Subcutaneous abdominal adipose tissue (tissue), 5 donors: Measurements from ENCODE around the gene UBA5.
"Not testable (repeated sequence)": the region's sequence is repeated elsewhere in the genome, so short reads cannot be mapped to it uniquely, and the experiment has no call there.

Experiments
- H3K27ac ChIP-seq: one replicate; pipeline ENCODE4 v1.7.0; 2013; ENCODE audit warnings: low read depth, mild to moderate bottlenecking, inconsistent platforms, low read length, moderate library complexity
- H3K27me3 ChIP-seq, 5 donors: one replicate each; pipeline ENCODE4 v1.7.0; 2013; ENCODE audit warnings: low read length in 5 of 5, inconsistent platforms in 1 of 5; ENCODE audit not compliant: control insufficient read depth in 5 of 5, insufficient read depth in 4 of 5
- H3K36me3 ChIP-seq, 5 donors: one replicate each; pipeline ENCODE4 v1.7.0; 2013; ENCODE audit warnings: low read length in 5 of 5; ENCODE audit not compliant: control insufficient read depth in 5 of 5, insufficient read depth in 5 of 5
- H3K4me1 ChIP-seq, 5 donors: one replicate each; pipeline ENCODE4 v1.7.0; 2013; ENCODE audit warnings: low read length in 5 of 5, mild to moderate bottlenecking in 3 of 5, moderate library complexity in 1 of 5; ENCODE audit not compliant: control insufficient read depth in 5 of 5, insufficient read depth in 5 of 5
- H3K4me3 ChIP-seq, 5 donors: one replicate each; pipeline ENCODE4 v1.7.0; 2013; ENCODE audit warnings: low read length in 5 of 5, low read depth in 1 of 5
- H3K9ac ChIP-seq, 5 donors: one replicate each; pipeline ENCODE4 v1.7.0; 2013; ENCODE audit warnings: low read length in 5 of 5, mild to moderate bottlenecking in 4 of 5, moderate library complexity in 3 of 5
- H3K9me3 ChIP-seq, 5 donors: one replicate each; pipeline ENCODE4 v1.7.0; 2013; ENCODE audit warnings: low read length in 5 of 5; ENCODE audit not compliant: control insufficient read depth in 5 of 5
- donor health status: healthy.
- donor health status: healthy.
- donor health status: healthy.
- donor health status: healthy.
- donor health status: healthy.

Gene UBA5

GRCh38 chr3:132628157-132628556, 32.0 kb upstream of the UBA5 start:
- Histone ChIP-seq H3K9ac (no peak overlapping the region), H3K27me3 (no peaks in the 10 kb centered on the region), H3K4me3 (no peak overlapping the region), H3K4me1 (peaks cover 0 to 12% (median 2%) of the 10 kb centered on the region in 5 donors), H3K27ac (no peak overlapping the region), H3K9me3 (no peaks in the 10 kb centered on the region), H3K36me3 (peaks cover 16 to 25% (median 23%) of the 10 kb centered on the region in 5 donors)

GRCh38 chr3:132629928-132630327, 30.2 kb upstream of the UBA5 start:
- Histone ChIP-seq H3K9ac (no peak overlapping the region), H3K27me3 (no peaks in the 10 kb centered on the region), H3K4me3 (no peak overlapping the region), H3K4me1 (peaks cover 0 to 12% (median 2%) of the 10 kb centered on the region in 5 donors), H3K27ac (no peak overlapping the region), H3K36me3 (peaks cover 16 to 25% (median 22%) of the 10 kb centered on the region in 5 donors), H3K9me3 (no peaks in the 10 kb centered on the region)

GRCh38 chr3:132630612-132631011, 29.5 kb upstream of the UBA5 start:
- H3K36me3 ChIP-seq: peaks cover 16 to 26% (median 23%) of the 10 kb centered on the region in 5 donors
- no peak overlapping the region for H3K27ac ChIP-seq
- H3K4me1 ChIP-seq: peaks cover 0 to 12% (median 2%) of the 10 kb centered on the region in 5 donors
- no peaks in the 10 kb centered on the region for H3K27me3 ChIP-seq
- no peak overlapping the region for H3K9ac ChIP-seq
- H3K4me3 ChIP-seq: no peak overlapping the region
- no peaks in the 10 kb centered on the region for H3K9me3 ChIP-seq

GRCh38 chr3:132635052-132635451, 25.1 kb upstream of the UBA5 start:
- Histone ChIP-seq H3K4me1 (no peaks in the 10 kb centered on the region), H3K27ac (no peak overlapping the region), H3K27me3 (no peaks in the 10 kb centered on the region), H3K9ac (no peak overlapping the region), H3K9me3 (no peaks in the 10 kb centered on the region), H3K4me3 (no peak overlapping the region), H3K36me3 (peaks cover 16 to 40% (median 21%) of the 10 kb centered on the region in 5 donors)

GRCh38 chr3:132637590-132637989, 22.5 kb upstream of the UBA5 start:
- no peaks in the 10 kb centered on the region for H3K27me3 ChIP-seq
- no peak overlapping the region for H3K9ac ChIP-seq
- H3K36me3 ChIP-seq: peaks cover 16 to 43% (median 23%) of the 10 kb centered on the region in 5 donors
- no peak overlapping the region for H3K4me3 ChIP-seq
- H3K4me1 ChIP-seq: peaks cover 0 to 2% (median 0%) of the 10 kb centered on the region in 5 donors
- no peak overlapping the region for H3K27ac ChIP-seq
- H3K9me3 ChIP-seq: no peaks in the 10 kb centered on the region

- H3K36me3 ChIP-seq: peaks cover 20 to 43% (median 28%) of the 10 kb centered on the region in 5 donors
- H3K4me3 ChIP-seq: no peak overlapping the region
- no peak overlapping the region for H3K27ac ChIP-seq
- no peak overlapping the region for H3K9ac ChIP-seq
- peaks cover 0 to 2% (median 0%) of the 10 kb centered on the region in 5 donors for H3K4me1 ChIP-seq
- no peaks in the 10 kb centered on the region for H3K27me3 ChIP-seq
- no peaks in the 10 kb centered on the region for H3K9me3 ChIP-seq
These were observed 21.4 kb upstream of the UBA5 start for GRCh38 chr3:132638706-132639105.

- not testable (repeated sequence) for H3K27me3 ChIP-seq, H3K27ac ChIP-seq, H3K9ac ChIP-seq, H3K9me3 ChIP-seq, H3K4me1 ChIP-seq, H3K4me3 ChIP-seq
- H3K36me3 ChIP-seq: peaks cover 18 to 35% (median 27%) of the 10 kb centered on the region in 5 donors
These were observed 18.7 kb upstream of the UBA5 start for GRCh38 chr3:132641427-132641826.

GRCh38 chr3:132641837-132642538, 18.1 kb upstream of the UBA5 start:
- Histone ChIP-seq H3K4me3 (no peak overlapping the region), H3K9me3 (no peaks in the 10 kb centered on the region), H3K9ac (no peak overlapping the region), H3K27ac (no peak overlapping the region), H3K4me1 (peaks cover 0 to 2% (median 0%) of the 10 kb centered on the region in 5 donors), H3K36me3 (peaks cover 14 to 33% (median 27%) of the 10 kb centered on the region in 5 donors), H3K27me3 (no peaks in the 10 kb centered on the region)

GRCh38 chr3:132642539-132642847, 17.6 kb upstream of the UBA5 start:
- H3K36me3 ChIP-seq: peaks cover 14 to 30% (median 27%) of the 10 kb centered on the region in 5 donors
- peaks cover 0 to 2% (median 0%) of the 10 kb centered on the region in 5 donors for H3K4me1 ChIP-seq

GRCh38 chr3:132643366-132643765, 16.8 kb upstream of the UBA5 start:
- no peaks in the 10 kb centered on the region for H3K27me3 ChIP-seq
- no peak overlapping the region for H3K27ac ChIP-seq
- no peak overlapping the region for H3K9ac ChIP-seq
- H3K9me3 ChIP-seq: no peaks in the 10 kb centered on the region
- peaks cover 0 to 2% (median 0%) of the 10 kb centered on the region in 5 donors for H3K4me1 ChIP-seq
- H3K36me3 ChIP-seq: peaks cover 11 to 25% (median 21%) of the 10 kb centered on the region in 5 donors
- no peak overlapping the region for H3K4me3 ChIP-seq

More at GRCh38 chr3:132642539-132642847, 17.6 kb upstream of the UBA5 start:
- Histone ChIP-seq H3K4me3 (no peak overlapping the region), H3K27ac (no peak overlapping the region), H3K27me3 (no peaks in the 10 kb centered on the region), H3K9ac (no peak overlapping the region), H3K9me3 (no peaks in the 10 kb centered on the region)
